ENCODE results near the gene NCOA7.

Gene NCOA7

DNA sequence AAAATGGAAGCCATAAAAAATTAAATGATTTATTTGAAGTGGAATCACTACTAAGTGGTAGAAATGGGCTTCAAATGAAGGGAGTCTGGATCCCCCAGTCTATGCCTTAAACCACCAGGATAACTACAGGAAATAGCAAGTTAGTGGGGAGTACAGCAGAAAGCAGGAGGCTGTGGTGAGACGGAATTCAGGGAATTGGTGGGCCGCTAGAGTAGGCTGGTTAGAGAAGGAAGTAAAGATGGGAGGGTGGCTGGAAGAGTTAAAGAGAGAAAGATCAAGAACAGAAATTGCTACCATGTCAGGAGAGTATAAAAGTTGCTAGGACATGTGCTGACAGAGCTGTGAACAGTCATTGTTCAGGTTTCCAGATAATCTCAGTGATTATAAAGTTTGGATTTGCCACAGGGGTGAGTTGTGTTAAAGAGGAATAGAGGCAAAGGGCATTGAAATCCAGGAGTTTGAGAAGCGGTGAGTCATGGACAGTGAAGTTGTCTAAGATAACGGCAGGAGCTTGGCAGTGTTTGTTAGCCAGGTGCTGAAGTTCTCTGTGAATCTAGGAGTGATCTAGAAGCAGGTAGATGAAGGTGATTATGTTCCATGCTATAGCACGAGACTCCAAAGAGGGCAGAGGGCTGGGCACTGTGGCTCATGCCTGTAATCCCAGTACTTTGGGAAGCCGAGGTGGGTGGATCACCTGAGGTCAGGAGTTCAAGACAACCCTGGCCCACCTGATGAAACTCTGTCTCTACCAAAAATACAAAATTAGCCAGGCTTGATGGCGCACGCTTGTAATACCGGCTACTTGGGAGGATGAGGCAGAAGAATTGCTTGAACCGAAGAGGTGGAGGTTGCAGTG is 152.1 kb downstream of the NCOA7 start:
- Histone ChIP-seq H3K27ac (replicated peaks; ENCODE audit: low read length) (no peak overlapping the region), H3K4me3 (ENCODE audit: low read length in 2 of 2) (no peak overlapping the region), H2AK5ac (ENCODE audit: low read depth, low read length) (no peak overlapping the region), H3K36me3 (replicated peaks in 1 of 2; ENCODE audit: control insufficient read depth in 2 of 2, insufficient read depth in 2 of 2, low read length in 2 of 2) (no peaks in the 10 kb centered on the region), H3K9me3 (replicated peaks in 1 of 2; ENCODE audit: control insufficient read depth in 2 of 2, insufficient read depth in 1 of 2, low read depth in 1 of 2, low read length in 2 of 2) (no peaks in the 10 kb centered on the region), H4K8ac (ENCODE audit: low read depth, low read length) (no peak overlapping the region), H2BK5ac (ENCODE audit: low read length) (no peak overlapping the region), H3K23ac (ENCODE audit: low read depth, low read length, poor library complexity) (no peak overlapping the region), H2AFZ (ENCODE audit: low read length) (no peak overlapping the region), H3K4me1 (ENCODE audit: control insufficient read depth in 2 of 2, insufficient read depth in 1 of 2, low read depth in 1 of 2, low read length in 2 of 2) (no peaks in the 10 kb centered on the region), H3K18ac (ENCODE audit: low read length) (no peak overlapping the region), H4K91ac (ENCODE audit: low read depth, low read length, poor library complexity) (no peak overlapping the region), H3K9ac (ENCODE audit: low read depth, low read length, poor library complexity) (no peak overlapping the region), H3K79me1 (ENCODE audit: low read depth, low read length) (no peaks in the 10 kb centered on the region), H3K4ac (ENCODE audit: low read length) (no peak overlapping the region), H3K27me3 (ENCODE audit: control insufficient read depth in 3 of 3, insufficient read depth in 3 of 3, low read depth in 1 of 3, low read length in 3 of 3) (peaks cover 0 to 30% (median 0%) of the 10 kb centered on the region in 3 experiments), H2BK120ac (ENCODE audit: low read depth, low read length) (no peak overlapping the region), H3K14ac (ENCODE audit: low read length) (no peak overlapping the region), H2BK15ac (ENCODE audit: low read length) (no peak overlapping the region), H2BK12ac (ENCODE audit: low read length) (no peak overlapping the region), H3K4me2 (ENCODE audit: insufficient read depth, low read length, poor library complexity, severe bottlenecking) (no peak overlapping the region)
- whole genome bisulfite sequencing, 2 donors (ENCODE audit: extremely low coverage in 2 of 2, insufficient read length in 2 of 2, insufficient replicate concordance in 1 of 2): no CpG with 5 or more reads among the region's 10 CpGs
- DNase-seq (ENCODE audit: low spot score): no peak

- Histone ChIP-seq H3K18ac (ENCODE audit: low read length) (no peak overlapping the region), H2BK12ac (ENCODE audit: low read length) (no peak overlapping the region), H3K14ac (ENCODE audit: low read length) (no peak overlapping the region), H4K91ac (ENCODE audit: low read depth, low read length, poor library complexity) (no peak overlapping the region), H3K27ac (replicated peaks; ENCODE audit: low read length) (no peak overlapping the region), H3K4me1 (ENCODE audit: control insufficient read depth in 2 of 2, insufficient read depth in 1 of 2, low read depth in 1 of 2, low read length in 2 of 2) (no peaks in the 10 kb centered on the region), H2BK120ac (ENCODE audit: low read depth, low read length) (no peak overlapping the region), H2AK5ac (ENCODE audit: low read depth, low read length) (no peak overlapping the region), H3K27me3 (ENCODE audit: control insufficient read depth in 3 of 3, insufficient read depth in 3 of 3, low read depth in 1 of 3, low read length in 3 of 3) (peaks cover 0 to 30% (median 0%) of the 10 kb centered on the region in 3 experiments), H3K79me1 (ENCODE audit: low read depth, low read length) (no peaks in the 10 kb centered on the region), H3K4me3 (ENCODE audit: low read length in 2 of 2) (no peak overlapping the region), H2BK5ac (ENCODE audit: low read length) (no peak overlapping the region), H2AFZ (ENCODE audit: low read length) (no peak overlapping the region), H3K36me3 (replicated peaks in 1 of 2; ENCODE audit: control insufficient read depth in 2 of 2, insufficient read depth in 2 of 2, low read length in 2 of 2) (no peaks in the 10 kb centered on the region), H3K4ac (ENCODE audit: low read length) (no peak overlapping the region), H3K9ac (ENCODE audit: low read depth, low read length, poor library complexity) (no peak overlapping the region), H3K4me2 (ENCODE audit: insufficient read depth, low read length, poor library complexity, severe bottlenecking) (no peak overlapping the region), H3K9me3 (replicated peaks in 1 of 2; ENCODE audit: control insufficient read depth in 2 of 2, insufficient read depth in 1 of 2, low read depth in 1 of 2, low read length in 2 of 2) (no peaks in the 10 kb centered on the region), H4K8ac (ENCODE audit: low read depth, low read length) (no peak overlapping the region), H3K23ac (ENCODE audit: low read depth, low read length, poor library complexity) (no peak overlapping the region), H2BK15ac (ENCODE audit: low read length) (no peak overlapping the region)
- WGBS, 2 donors (ENCODE audit: extremely low coverage in 2 of 2, insufficient read length in 2 of 2, insufficient replicate concordance in 1 of 2): no CpG with 5 or more reads among the region's 4 CpGs
- no peak for DNase-seq (ENCODE audit: low spot score)
Observed at GRCh38 chr6:125943528-125944433, 153.0 kb downstream of the NCOA7 start.

- no peak overlapping the region for H3K27ac ChIP-seq (replicated peaks; ENCODE audit: low read length)
- H3K23ac ChIP-seq (ENCODE audit: low read depth, low read length, poor library complexity): no peak overlapping the region
- H3K79me1 ChIP-seq (ENCODE audit: low read depth, low read length): no peaks in the 10 kb centered on the region
- no peak overlapping the region for H2BK120ac ChIP-seq (ENCODE audit: low read depth, low read length)
- DNase-seq (ENCODE audit: low spot score): no peak
- H4K8ac ChIP-seq (ENCODE audit: low read depth, low read length): no peak overlapping the region
- no peaks in the 10 kb centered on the region for H3K36me3 ChIP-seq (replicated peaks in 1 of 2; ENCODE audit: control insufficient read depth in 2 of 2, insufficient read depth in 2 of 2, low read length in 2 of 2)
- no peak overlapping the region for H3K4me2 ChIP-seq (ENCODE audit: insufficient read depth, low read length, poor library complexity, severe bottlenecking)
- H3K9me3 ChIP-seq (replicated peaks in 1 of 2; ENCODE audit: control insufficient read depth in 2 of 2, insufficient read depth in 1 of 2, low read depth in 1 of 2, low read length in 2 of 2): no peaks in the 10 kb centered on the region
- no peak overlapping the region for H3K18ac ChIP-seq (ENCODE audit: low read length)
- H2BK15ac ChIP-seq (ENCODE audit: low read length): no peak overlapping the region
- WGBS, 2 donors (ENCODE audit: extremely low coverage in 2 of 2, insufficient read length in 2 of 2, insufficient replicate concordance in 1 of 2): no CpG with 5 or more reads among the region's 5 CpGs
- H2BK12ac ChIP-seq (ENCODE audit: low read length): no peak overlapping the region
- no peak overlapping the region for H2AFZ ChIP-seq (ENCODE audit: low read length)
- no peaks in the 10 kb centered on the region for H3K4me1 ChIP-seq (ENCODE audit: control insufficient read depth in 2 of 2, insufficient read depth in 1 of 2, low read depth in 1 of 2, low read length in 2 of 2)
- no peak overlapping the region for H4K91ac ChIP-seq (ENCODE audit: low read depth, low read length, poor library complexity)
- H3K9ac ChIP-seq (ENCODE audit: low read depth, low read length, poor library complexity): no peak overlapping the region
- no peak overlapping the region for H3K14ac ChIP-seq (ENCODE audit: low read length)
- H2AK5ac ChIP-seq (ENCODE audit: low read depth, low read length): no peak overlapping the region
- H2BK5ac ChIP-seq (ENCODE audit: low read length): no peak overlapping the region
- H3K4ac ChIP-seq (ENCODE audit: low read length): no peak overlapping the region
- H3K27me3 ChIP-seq (ENCODE audit: control insufficient read depth in 3 of 3, insufficient read depth in 3 of 3, low read depth in 1 of 3, low read length in 3 of 3): peaks cover 0 to 30% (median 0%) of the 10 kb centered on the region in 3 experiments
- no peak overlapping the region for H3K4me3 ChIP-seq (ENCODE audit: low read length in 2 of 2)
Observed at GRCh38 chr6:125944434-125944816, 153.7 kb downstream of the NCOA7 start.

GRCh38 chr6:125944896-125945295 is 154.1 kb downstream of the NCOA7 start:
- no peak for DNase-seq (ENCODE audit: low spot score)
- no peaks in the 10 kb centered on the region for H3K36me3 ChIP-seq (replicated peaks in 1 of 2; ENCODE audit: control insufficient read depth in 2 of 2, insufficient read depth in 2 of 2, low read length in 2 of 2)
- H2AFZ ChIP-seq (ENCODE audit: low read length): no peak overlapping the region
- H2BK12ac ChIP-seq (ENCODE audit: low read length): no peak overlapping the region
- no peak overlapping the region for H2AK5ac ChIP-seq (ENCODE audit: low read depth, low read length)
- H3K27me3 ChIP-seq (ENCODE audit: control insufficient read depth in 3 of 3, insufficient read depth in 3 of 3, low read depth in 1 of 3, low read length in 3 of 3): peaks cover 0 to 27% (median 0%) of the 10 kb centered on the region in 3 experiments
- no peaks in the 10 kb centered on the region for H3K9me3 ChIP-seq (replicated peaks in 1 of 2; ENCODE audit: control insufficient read depth in 2 of 2, insufficient read depth in 1 of 2, low read depth in 1 of 2, low read length in 2 of 2)
- H4K8ac ChIP-seq (ENCODE audit: low read depth, low read length): no peak overlapping the region
- H3K23ac ChIP-seq (ENCODE audit: low read depth, low read length, poor library complexity): no peak overlapping the region
- H3K9ac ChIP-seq (ENCODE audit: low read depth, low read length, poor library complexity): no peak overlapping the region
- no CpG with 5 or more reads among the region's 1 CpG for WGBS, 2 donors (ENCODE audit: extremely low coverage in 2 of 2, insufficient read length in 2 of 2, insufficient replicate concordance in 1 of 2)
- no peak overlapping the region for H3K14ac ChIP-seq (ENCODE audit: low read length)
- H2BK5ac ChIP-seq (ENCODE audit: low read length): no peak overlapping the region
- H2BK120ac ChIP-seq (ENCODE audit: low read depth, low read length): no peak overlapping the region
- no peak overlapping the region for H3K4me2 ChIP-seq (ENCODE audit: insufficient read depth, low read length, poor library complexity, severe bottlenecking)
- no peak overlapping the region for H3K4ac ChIP-seq (ENCODE audit: low read length)
- H3K27ac ChIP-seq (replicated peaks; ENCODE audit: low read length): no peak overlapping the region
- H3K18ac ChIP-seq (ENCODE audit: low read length): no peak overlapping the region
- H3K4me1 ChIP-seq (ENCODE audit: control insufficient read depth in 2 of 2, insufficient read depth in 1 of 2, low read depth in 1 of 2, low read length in 2 of 2): no peaks in the 10 kb centered on the region
- no peak overlapping the region for H3K4me3 ChIP-seq (ENCODE audit: low read length in 2 of 2)
- no peak overlapping the region for H4K91ac ChIP-seq (ENCODE audit: low read depth, low read length, poor library complexity)
- H3K79me1 ChIP-seq (ENCODE audit: low read depth, low read length): no peaks in the 10 kb centered on the region
- no peak overlapping the region for H2BK15ac ChIP-seq (ENCODE audit: low read length)
